ENCODE results near the gene MXRA7.
"Not testable (repeated sequence)": the region's sequence is repeated elsewhere in the genome, so short reads cannot be mapped to it uniquely, and the experiment has no call there.

The MXRA7 gene

GRCh38 chr17:76700617-76701470 is 9.9 kb downstream of the MXRA7 start:
- TF ChIP-seq CTCF (IDR thresholded peaks at IDR 0.05; ENCODE audit: low read depth, low read length) (no peak), EZH2phosphoT487 (IDR thresholded peaks at IDR 0.05; ENCODE audit: low read depth) (no peak)
- Histone ChIP-seq H3K79me2 (ENCODE audit: low read length) (no peaks in the 10 kb centered on the region), H3K27ac (ENCODE audit: low read length) (no peak overlapping the region; the same call in 1 of the 2 replicates), H4K20me1 (ENCODE audit: insufficient read depth, low read length) (no peaks in the 10 kb centered on the region), H3K9me3 (ENCODE audit: insufficient read depth, low read length) (no peaks in the 10 kb centered on the region), H3K4me1 (ENCODE audit: low read length) (peaks cover 37% of the 10 kb centered on the region), H3K4me2 (ENCODE audit: low read length) (peak overlapping the region; percentile 61), H2AFZ (ENCODE audit: low read depth, low read length) (peak overlapping the region; percentile 58; the same call in 1 of the 2 replicates), H3K9ac (ENCODE audit: low read length) (peak overlapping the region; percentile 35; the same call in 1 of the 2 replicates), H3K36me3 (replicated peaks; ENCODE audit: low read depth, low read length) (no peaks in the 10 kb centered on the region), H3K4me3 (ENCODE audit: low read length) (peak overlapping the region; percentile 30), H3K27me3 (ENCODE audit: low read depth, low read length) (peaks cover 4% of the 10 kb centered on the region; the same call in 1 of the 2 replicates)

- peaks cover 4% of the 10 kb centered on the region; the same call in 1 of the 2 replicates for H3K27me3 ChIP-seq (ENCODE audit: low read depth, low read length)
- H3K4me2 ChIP-seq (ENCODE audit: low read length): peak overlapping the region; percentile 61
- no peaks in the 10 kb centered on the region for H3K9me3 ChIP-seq (ENCODE audit: insufficient read depth, low read length)
- H3K9ac ChIP-seq (ENCODE audit: low read length): peak overlapping the region; percentile 35; the same call in 1 of the 2 replicates
- no peak overlapping the region; the same call in 1 of the 2 replicates for H3K27ac ChIP-seq (ENCODE audit: low read length)
- H4K20me1 ChIP-seq (ENCODE audit: insufficient read depth, low read length): no peaks in the 10 kb centered on the region
- peak overlapping the region; percentile 30 for H3K4me3 ChIP-seq (ENCODE audit: low read length)
- no peaks in the 10 kb centered on the region for H3K79me2 ChIP-seq (ENCODE audit: low read length)
- H3K36me3 ChIP-seq (replicated peaks; ENCODE audit: low read depth, low read length): no peaks in the 10 kb centered on the region
- peaks cover 38% of the 10 kb centered on the region for H3K4me1 ChIP-seq (ENCODE audit: low read length)
- TF ChIP-seq CTCF (IDR thresholded peaks at IDR 0.05; ENCODE audit: low read depth, low read length): no peak
- H2AFZ ChIP-seq (ENCODE audit: low read depth, low read length): peak overlapping the region; percentile 58; the same call in 1 of the 2 replicates
Observed at GRCh38 chr17:76700270-76700616, 10.5 kb downstream of the MXRA7 start.

GRCh38 chr17:76698466-76698977 is 12.2 kb downstream of the MXRA7 start:
- not testable (repeated sequence) for H3K9ac ChIP-seq (ENCODE audit: low read length); H3K27me3 ChIP-seq (ENCODE audit: low read depth, low read length); H4K20me1 ChIP-seq (ENCODE audit: insufficient read depth, low read length); H3K27ac ChIP-seq (ENCODE audit: low read length); H2AFZ ChIP-seq (ENCODE audit: low read depth, low read length); H3K36me3 ChIP-seq (replicated peaks; ENCODE audit: low read depth, low read length); H3K4me3 ChIP-seq (ENCODE audit: low read length); H3K4me2 ChIP-seq (ENCODE audit: low read length); H3K9me3 ChIP-seq (ENCODE audit: insufficient read depth, low read length); H3K79me2 ChIP-seq (ENCODE audit: low read length)
- H3K4me1 ChIP-seq (ENCODE audit: low read length): peaks cover 42% of the 10 kb centered on the region

GRCh38 chr17:76697702-76698465 is 12.9 kb downstream of the MXRA7 start:
- no peaks in the 10 kb centered on the region for H4K20me1 ChIP-seq (ENCODE audit: insufficient read depth, low read length)
- no peak overlapping the region for H2AFZ ChIP-seq (ENCODE audit: low read depth, low read length)
- no peaks in the 10 kb centered on the region for H3K36me3 ChIP-seq (replicated peaks; ENCODE audit: low read depth, low read length)
- H3K9me3 ChIP-seq (ENCODE audit: insufficient read depth, low read length): no peaks in the 10 kb centered on the region
- H3K79me2 ChIP-seq (ENCODE audit: low read length): no peaks in the 10 kb centered on the region
- peaks cover 48% of the 10 kb centered on the region for H3K4me1 ChIP-seq (ENCODE audit: low read length)
- TF ChIP-seq EZH2phosphoT487 (IDR thresholded peaks at IDR 0.05; ENCODE audit: low read depth) (no peak), CTCF (IDR thresholded peaks at IDR 0.05; ENCODE audit: low read depth, low read length) (no peak)
- H3K9ac ChIP-seq (ENCODE audit: low read length): no peak overlapping the region
- H3K27me3 ChIP-seq (ENCODE audit: low read depth, low read length): peaks cover 4% of the 10 kb centered on the region; the same call in 1 of the 2 replicates
- H3K27ac ChIP-seq (ENCODE audit: low read length): no peak overlapping the region
- peak overlapping the region; percentile 78 for H3K4me2 ChIP-seq (ENCODE audit: low read length)
- H3K4me3 ChIP-seq (ENCODE audit: low read length): 0 out of 2 replicates have a peak overlapping the region, but pooled peaks have one; percentile 34

Measured in OCI-LY3 (cell line).